Measurements from ENCODE around the gene P2RY8. TPM values are rescaled to one million over a fixed set of nuclear protein-coding genes. Genes with fewer than 3 reads are reported as not detected.
"Not testable (repeated sequence)": the region's sequence is repeated elsewhere in the genome, so short reads cannot be mapped to it uniquely, and the experiment has no call there.

The P2RY8 gene
- total RNA-seq, 1 donor from 2014 or later = 2.5 TPM

- peak; percentile 60 for DNase-seq (ENCODE audit: low spot score)
Measured at GRCh38 chrX:1448573-1449001, 88.4 kb downstream of the P2RY8 start.

- DNase-seq (ENCODE audit: low spot score) = peak; percentile 59
Measured at GRCh38 chrX:1447969-1448572, 88.9 kb downstream of the P2RY8 start.

GRCh38 chrX:1446984-1447968 is 89.7 kb downstream of the P2RY8 start:
- peak; percentile 33 for DNase-seq (ENCODE audit: low spot score)

- DNase-seq (ENCODE audit: low spot score) = peak; percentile 22
Measured at GRCh38 chrX:1444561-1445500, 92.2 kb downstream of the P2RY8 start.

- DNase-seq (ENCODE audit: low spot score) = peak; percentile 65
Measured at GRCh38 chrX:1443496-1444075, 93.4 kb downstream of the P2RY8 start.

- peak; percentile 28 for DNase-seq (ENCODE audit: low spot score)
Measured at GRCh38 chrX:1442724-1443367, 94.1 kb downstream of the P2RY8 start.

- peak; percentile 59 for DNase-seq (ENCODE audit: low spot score)
Measured at GRCh38 chrX:1442016-1442665, 94.8 kb downstream of the P2RY8 start.

GRCh38 chrX:1440506-1440905 is 96.5 kb downstream of the P2RY8 start:
- peak; percentile 47 for DNase-seq (ENCODE audit: low spot score)

- no peak for DNase-seq (ENCODE audit: low spot score)
Measured at GRCh38 chrX:1435241-1435895, 101.6 kb downstream of the P2RY8 start.

- DNase-seq (ENCODE audit: low spot score) = no peak
Measured at GRCh38 chrX:1434871-1435240, 102.1 kb downstream of the P2RY8 start.

- DNase-seq (ENCODE audit: low spot score) = no peak
Measured at GRCh38 chrX:1433646-1434357, 103.2 kb downstream of the P2RY8 start.

GRCh38 chrX:1430451-1430850 is 106.5 kb downstream of the P2RY8 start:
- DNase-seq (ENCODE audit: low spot score) = no peak

- DNase-seq (ENCODE audit: low spot score) = no peak
Measured at GRCh38 chrX:1427756-1428155, 109.2 kb downstream of the P2RY8 start.

GRCh38 chrX:1426321-1426720 is 110.7 kb downstream of the P2RY8 start:
- not testable (repeated sequence) for DNase-seq (ENCODE audit: low spot score)

- peak; percentile 33 for DNase-seq (ENCODE audit: low spot score)
Measured at GRCh38 chrX:1425381-1425780, 111.6 kb downstream of the P2RY8 start.

GRCh38 chrX:1424147-1424851 is 112.7 kb downstream of the P2RY8 start:
- DNase-seq (ENCODE audit: low spot score) = no peak

GRCh38 chrX:1423215-1423614 is 113.8 kb downstream of the P2RY8 start:
- DNase-seq (ENCODE audit: low spot score) = no peak

GRCh38 chrX:1422135-1422465 is 114.9 kb downstream of the P2RY8 start:
- peak; percentile 51 for DNase-seq (ENCODE audit: low spot score)

Measured in mesenteric fat pad (tissue), 1 donor.